Retina (tissue), 1 donor: Measurements from ENCODE around the gene RPN1.
"Not testable (repeated sequence)": the region's sequence is repeated elsewhere in the genome, so short reads cannot be mapped to it uniquely, and the experiment has no call there.

Source experiments
- DNase-seq: peaks from one replicate; pipeline ENCODE4 v3.0.0-alpha.2; 2016

The RPN1 gene

DNA sequence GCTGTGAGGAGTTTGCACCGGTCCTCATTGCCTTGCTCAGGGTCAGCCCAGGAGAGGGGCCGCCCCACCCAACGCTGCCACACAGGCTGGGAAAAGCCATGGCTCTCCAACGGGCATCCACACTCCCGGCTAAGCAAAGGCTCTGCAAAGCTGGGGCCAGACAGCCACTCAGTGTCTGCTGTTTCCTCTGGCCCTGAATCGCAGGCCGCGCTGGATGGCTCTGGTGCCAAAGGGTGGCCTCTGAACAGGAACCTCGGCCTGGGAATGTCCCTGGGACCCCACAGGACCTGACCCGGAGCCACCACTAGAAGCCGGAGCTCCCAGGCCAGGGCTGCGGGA lies 42.9 kb downstream of the RPN1 start:
- DNase-seq: no peak

DNA sequence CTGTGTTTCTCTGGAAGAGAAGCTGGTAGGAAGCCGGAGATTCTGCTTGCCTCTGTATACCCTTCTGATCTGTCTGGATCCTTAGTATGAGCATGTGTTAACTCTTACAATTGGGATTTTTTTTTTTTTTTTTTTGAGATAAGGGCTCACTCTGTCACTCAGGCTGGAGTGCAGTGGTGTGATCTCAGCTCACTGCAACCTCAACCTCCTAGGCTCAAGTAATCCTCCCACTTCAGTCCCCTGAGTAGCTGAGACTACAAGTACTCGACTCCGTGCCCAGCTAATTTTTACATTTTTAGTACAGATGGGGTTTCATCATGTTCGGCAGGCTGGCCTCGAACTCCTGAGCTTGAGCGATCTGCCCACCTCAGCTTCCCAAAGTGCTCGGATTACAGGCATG lies 44.5 kb downstream of the RPN1 start:
- no peak for DNase-seq

DNA sequence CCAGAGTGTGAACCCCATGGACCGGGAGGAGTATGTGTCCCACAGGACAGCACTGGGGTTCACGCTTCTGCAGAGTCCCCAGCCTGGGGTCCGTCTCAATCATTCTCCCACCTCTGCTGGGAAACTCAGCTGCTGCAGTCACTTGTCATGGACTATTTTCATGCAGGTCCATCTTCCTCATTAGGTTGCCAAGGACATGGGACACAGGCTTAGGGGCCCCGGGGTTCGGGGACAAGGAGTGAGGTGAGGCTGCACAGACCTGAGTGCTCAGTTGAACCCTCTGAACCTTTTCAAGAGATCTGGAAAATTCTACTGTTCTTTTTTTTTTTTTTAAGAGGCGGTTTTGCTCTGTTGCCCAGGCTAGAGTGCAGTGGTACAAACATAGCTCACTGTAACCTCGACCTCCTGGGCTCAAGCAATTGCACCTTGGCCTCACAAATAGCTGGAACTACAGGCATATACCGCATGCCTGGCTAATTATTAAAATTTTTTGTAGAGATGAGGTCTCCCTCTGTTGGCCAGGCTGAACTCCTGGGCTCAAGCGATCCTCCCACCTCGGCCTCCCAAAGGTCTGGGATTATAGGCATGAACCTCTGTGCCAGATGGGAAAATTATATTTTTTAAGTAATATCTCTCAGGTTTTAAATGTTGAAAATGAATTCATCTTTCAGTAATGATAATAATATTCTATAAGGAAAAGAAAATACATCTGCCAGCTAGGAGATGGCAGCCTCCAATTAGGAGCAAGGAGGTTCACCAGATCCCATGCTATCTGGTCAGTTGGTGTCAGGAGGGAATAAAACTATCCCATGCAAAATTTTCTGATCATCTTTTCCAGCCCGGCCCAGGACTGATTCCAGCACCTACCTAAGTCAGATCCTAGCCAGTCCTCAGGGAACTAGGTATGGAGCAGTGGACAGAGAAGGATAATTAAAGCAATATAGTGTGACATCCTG lies 45.2 kb downstream of the RPN1 start:
- no peak for DNase-seq

DNA sequence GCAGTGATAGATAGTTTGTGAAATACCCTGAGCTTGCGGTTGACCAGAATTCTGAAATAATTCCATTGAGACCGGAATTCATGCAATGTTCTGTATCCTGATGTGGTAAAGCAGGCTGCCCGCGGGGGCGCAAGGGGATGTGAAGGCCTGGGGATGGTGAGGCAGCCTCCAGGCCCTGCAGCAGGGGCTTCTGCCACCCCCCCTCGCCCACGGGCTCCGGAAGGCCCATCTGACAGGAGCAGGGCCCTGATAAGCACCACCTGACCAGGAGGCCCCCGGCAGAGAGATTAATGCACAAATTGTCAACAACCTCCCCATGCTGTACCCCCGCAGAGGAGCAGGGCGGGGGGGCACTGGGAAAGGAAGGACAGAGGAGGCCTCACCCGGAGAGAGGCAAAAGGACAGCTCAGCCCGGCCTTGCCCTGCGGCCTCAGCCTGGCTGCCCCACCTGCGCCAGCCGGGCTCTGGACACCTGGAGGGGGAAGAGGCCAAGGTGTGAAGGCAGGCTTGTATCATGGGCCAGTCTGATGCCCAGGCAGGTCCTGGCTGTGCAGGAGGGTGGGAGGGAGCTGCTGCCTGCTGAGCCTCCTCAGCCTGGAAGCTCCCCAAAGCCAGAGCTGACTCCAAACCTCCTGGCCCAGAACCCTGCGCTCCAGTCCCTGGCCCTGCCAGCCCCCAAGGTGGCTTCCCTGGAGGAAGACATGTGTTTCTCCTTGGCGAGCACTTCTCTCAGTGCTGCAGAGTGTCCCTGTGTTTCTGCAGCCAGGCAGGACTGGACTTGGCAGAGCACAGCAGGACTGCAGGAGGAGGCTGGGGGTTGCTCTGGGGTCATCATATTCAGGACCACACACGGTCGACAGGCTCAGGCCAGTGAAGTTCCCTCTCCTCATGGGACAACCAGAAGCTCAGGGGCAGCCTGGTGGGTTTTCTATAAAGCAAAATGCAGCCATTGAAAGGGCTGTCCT lies 46.5 kb downstream of the RPN1 start:
- DNase-seq: no peak

DNA sequence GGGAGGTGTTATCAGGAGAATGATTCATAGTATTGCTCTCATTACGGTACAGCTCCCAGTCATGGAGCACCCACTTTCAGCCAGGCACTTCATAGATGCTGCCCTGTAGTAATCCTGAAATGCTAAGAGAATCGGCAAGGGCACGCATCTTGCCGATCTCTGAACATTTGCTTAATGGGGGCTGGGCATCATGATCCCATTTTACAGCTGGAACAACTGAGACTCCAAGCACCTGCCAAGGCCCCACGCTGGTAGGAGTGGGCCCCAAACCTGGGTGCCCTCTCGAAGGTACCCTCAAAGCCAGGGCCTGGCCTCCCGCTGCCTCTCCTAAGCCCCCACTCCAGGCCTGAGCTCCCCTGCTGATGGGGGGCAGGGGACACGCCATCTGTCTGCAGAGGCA lies 47.3 kb downstream of the RPN1 start:
- no peak for DNase-seq

DNA sequence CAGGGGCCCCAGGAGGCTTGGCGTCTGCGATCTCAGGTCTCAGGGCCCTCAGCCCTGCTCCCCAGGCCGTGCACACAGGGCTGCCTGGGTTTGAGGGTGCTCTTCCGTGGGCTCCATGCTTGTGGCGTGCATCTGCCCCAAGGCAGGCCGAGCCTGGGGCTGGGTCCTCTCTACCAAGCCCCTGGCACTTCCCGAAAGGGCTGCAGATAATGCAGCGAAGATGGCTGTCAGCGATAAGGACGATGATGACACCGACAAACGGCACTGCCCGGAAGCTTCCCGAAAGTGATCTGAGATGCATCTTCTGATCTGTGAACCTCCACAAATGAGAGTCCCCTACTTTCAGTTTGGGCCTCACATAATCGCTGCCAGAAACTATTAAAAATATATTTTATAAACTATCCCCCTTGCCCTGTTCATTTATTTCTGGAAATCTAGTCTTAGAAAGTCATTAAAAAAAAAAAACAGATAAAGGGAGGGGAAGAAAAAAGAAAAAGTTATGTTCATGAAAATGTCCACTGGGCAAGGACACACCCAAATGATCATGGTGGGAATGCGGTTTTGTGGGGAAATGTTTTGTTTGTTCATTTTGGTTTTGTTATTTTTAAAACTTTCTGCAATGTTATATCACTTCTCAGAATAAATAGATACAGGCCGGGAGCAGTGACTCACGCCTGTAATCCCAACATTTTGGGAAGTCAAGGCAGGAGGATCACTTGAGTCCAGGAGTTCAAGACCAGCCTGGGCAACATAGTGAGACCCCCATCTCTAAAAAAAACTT lies 51.5 kb downstream of the RPN1 start:
- no peak for DNase-seq

DNA sequence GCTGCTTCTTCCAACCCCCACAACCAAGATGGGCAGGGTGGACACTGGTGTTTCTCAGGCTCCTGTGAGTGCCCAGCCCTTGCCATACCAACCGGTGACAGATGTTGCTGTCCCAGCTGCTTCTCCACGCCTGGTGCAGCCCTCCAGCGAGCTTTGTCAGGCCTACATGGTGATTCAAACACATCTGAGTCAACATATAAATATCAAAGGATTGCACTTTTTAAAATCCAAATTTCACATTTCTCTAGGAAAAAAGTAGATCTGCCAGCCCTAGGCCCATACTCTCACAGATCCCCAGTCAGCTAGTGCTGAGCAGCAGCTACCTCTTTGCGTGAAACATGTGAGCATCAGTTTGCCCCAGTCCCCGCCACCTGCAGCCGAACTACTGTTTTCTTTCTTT lies 52.7 kb downstream of the RPN1 start:
- no peak for DNase-seq

DNA sequence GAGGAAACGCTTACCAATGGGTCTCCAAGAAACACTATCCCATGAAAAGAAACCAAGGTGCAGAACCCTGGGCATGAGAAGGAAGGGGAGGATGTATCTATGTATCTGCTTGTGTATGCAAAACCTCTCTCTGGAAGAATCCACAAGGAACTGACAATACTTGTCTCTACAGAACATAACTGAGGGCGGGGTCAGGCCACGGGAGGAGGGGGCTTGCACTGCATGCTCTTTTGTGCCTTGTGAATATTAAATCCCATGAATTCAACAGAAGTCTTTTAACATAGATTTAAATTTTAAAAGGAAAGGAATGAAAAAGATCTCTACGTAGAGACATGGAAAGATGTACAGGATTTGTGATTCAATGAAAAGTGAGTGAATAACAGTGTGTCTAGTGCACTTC lies 57.8 kb downstream of the RPN1 start:
- DNase-seq: no peak

DNA sequence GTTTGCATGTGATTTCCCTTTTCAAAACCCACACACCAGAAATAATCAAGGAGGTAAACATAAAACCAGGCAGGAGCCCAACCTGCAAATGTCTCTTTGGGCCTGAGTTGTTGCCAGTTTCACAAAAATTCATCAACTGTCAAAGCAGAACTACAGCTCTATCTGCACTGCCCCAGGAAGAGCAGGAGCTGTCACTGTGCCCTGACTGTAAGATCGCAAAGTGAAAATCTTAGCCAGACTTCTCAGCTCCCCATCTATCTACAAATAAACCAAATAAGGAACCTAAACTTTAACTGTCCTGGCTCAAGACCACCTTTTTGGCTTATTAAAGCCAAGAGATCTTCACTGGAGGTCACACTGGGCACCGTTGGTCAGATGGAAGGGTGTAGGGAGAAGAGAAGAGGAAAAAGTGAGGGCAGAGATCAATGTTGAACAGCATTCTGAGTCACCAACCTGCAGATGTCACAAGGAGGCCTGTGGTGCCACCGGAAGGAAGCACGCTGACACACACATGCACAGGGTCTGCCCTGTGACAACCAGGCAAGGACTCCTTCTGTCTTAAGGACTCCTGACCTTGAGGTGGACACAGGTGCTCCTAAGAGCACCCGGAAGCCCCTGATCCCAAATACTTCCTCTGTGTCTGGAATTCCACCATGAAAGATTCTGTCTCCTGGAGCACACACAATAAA lies 58.7 kb downstream of the RPN1 start:
- no peak for DNase-seq

DNA sequence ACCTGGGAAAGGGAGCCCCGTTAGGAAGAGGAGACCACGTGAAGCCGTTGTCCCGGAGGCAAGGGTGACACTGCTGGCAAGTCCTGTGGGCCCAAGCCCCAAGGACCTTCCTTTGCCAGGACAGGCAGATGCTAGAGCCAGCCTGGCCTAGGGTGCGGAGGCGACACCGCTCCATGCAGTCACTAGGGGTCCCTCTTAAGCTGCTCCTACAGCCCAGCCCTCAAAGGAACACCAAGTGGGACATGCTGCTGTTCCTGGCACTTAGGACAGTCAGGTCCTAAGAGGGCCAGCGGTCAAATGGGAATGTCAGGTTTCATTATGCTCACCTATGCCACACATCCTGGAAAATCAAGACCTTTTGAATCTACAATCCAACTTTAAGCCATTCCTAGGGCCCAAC lies 59.7 kb downstream of the RPN1 start:
- no peak for DNase-seq

DNA sequence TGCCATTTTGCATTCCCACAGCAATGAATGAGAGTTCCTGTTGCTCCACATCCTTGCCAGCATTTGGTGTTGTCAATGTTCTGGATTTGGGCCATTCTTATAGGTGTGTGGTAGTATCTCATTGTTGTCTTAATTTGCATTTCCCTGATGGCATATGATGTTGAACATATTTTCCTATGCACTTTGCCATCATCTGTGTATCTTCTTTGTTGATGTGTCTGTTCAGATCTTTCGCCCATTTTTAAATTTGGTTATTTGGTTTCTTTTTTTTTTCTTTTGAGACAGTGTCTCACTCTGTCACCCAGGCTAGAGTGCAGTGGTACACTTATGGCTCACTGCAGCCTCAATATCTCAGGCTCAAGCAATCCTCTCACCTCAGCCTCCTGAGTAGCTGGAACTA lies 60.6 kb downstream of the RPN1 start:
- not testable (repeated sequence) for DNase-seq

DNA sequence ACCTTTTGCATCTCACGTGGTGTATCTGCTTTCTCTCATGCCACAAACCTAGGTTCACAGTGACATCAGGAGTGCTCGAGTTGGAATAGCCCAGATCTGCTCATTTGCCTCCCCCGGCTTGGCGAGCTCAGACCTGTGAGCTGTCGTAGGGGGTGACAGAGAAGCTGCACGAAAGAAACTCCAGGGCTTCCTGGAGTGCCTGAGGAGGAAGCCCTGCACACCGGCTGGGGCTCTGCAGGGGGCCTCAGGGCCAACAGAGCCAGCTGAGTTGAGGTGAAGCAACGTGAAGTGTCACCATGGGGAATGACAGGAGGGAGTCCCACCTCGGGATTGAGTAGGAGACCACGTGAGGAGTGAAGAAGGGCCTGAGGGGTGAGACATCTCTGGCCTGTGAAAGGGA lies 62.5 kb downstream of the RPN1 start:
- DNase-seq: no peak

DNA sequence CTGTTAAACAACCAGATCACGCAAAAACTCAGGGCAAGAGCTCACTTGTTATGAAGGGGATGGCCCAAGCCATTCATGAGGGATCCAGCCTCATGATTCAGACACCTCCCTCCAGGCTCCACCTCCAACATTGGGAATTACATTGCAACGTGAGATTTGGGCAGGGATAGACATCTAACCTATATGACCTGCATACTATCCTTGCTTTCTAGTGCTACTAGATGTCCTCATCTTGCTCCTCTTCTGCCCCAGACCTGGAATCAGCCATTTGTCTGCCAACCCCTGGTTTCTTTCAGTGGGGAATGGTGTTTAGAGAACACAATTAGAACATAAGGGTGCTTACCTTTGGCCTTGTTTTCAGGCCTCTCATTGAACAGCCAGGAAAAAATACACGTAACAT lies 63.2 kb downstream of the RPN1 start:
- DNase-seq: no peak

DNA sequence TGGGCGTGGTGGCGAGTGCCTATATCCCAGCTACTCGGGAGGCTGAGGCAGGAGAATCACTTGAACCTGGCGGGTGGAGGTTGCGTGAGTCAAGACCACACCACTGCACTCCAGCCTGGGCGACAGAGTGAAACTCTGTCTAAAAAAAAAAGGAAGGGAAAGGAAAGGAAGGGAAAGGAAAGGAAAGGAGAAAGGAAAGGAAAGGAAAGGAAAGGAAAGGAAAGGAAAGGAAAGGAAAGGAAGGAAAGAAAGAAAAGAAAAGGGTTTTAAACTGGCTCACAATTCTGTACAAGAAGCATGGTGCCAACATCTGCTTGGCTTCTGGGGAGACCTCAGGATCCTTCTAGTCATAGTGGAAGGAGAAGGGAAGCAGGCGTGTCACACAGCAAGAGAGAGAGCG lies 63.7 kb downstream of the RPN1 start:
- DNase-seq: not testable (repeated sequence)

DNA sequence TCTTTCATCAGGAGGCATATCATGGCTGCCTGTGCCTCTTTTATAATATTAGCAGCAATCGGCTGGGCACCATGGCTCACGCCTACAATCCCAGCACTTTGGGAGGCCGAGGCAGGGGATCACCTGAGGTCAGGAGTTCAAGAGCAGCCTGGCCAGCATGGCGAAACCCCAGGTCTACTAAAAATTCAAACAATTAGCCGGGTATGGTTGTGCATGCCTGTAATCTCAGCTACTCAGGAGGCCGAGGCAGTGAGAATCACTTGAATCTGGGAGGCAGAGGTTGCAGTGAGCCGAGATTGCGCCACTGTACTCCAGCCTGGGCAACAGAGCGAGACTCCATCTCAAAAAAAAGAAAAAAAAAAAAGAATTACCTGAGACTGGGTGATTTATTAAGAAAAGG lies 64.2 kb downstream of the RPN1 start:
- not testable (repeated sequence) for DNase-seq

DNA sequence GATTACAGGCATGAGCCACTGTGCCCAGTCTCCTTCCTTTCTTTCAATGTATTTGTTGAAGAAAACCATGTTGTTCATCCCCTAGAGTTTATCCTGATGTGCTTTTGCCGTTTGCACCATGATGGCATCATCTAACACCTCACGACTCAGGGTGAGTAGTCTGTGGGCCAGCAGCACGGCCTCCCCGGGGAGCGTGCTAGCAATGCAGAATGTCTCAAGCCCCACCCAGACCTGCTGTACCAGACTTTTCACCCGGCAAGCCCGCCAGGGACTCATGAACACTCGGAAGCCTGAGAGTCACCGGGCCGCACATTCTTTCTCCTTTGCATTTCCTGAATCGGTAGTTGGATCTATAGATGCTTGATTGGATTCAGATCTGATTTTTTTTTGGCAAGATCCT lies 64.6 kb downstream of the RPN1 start:
- no peak for DNase-seq

DNA sequence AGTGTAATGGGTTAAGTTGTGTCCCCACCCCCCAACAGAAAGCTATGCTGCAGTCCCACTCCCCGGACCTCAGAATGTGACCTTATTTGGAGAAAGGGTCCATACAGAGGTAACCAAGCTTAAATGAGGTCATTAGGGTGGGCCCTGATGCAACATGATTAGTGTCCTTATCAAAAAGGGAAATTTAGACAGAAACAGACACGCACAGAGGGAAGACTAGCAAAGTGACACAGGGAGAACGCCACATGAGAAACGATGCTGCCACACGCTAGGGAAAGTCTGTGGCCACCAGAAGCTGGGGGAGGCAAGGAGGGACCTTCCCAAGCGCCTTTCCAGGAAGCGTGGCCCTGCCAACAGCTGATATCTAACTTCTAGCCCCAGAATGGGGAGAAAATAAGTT lies 65.4 kb downstream of the RPN1 start:
- DNase-seq: no peak

DNA sequence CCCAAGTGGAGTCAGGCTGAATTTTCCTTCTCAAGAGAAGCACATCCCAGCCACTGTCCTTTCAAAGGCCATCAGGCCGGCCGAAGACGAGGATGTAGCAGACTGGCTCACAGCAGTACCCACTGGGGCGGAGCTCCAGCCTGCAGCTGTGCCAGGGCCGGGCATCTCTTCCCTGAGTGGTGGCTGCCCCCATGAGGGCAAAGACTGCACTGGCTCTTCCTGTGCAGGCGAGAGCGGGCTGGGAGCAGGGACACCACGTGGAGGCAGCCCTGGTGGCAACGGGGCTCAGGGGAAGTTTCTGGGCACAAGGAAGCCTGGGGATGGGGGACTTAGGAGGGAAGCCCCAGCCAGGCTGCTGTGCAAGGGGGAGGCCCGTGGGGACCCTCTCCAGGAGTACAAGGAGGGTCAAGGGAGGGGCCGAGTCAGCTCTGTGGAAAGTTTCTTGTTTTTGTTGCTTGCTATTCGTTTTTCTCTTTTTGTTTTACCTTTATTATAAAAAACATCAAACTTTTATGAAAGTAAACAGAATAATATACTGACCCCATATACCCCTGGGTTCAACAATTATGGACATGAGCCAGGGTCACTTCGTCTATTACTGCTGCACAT lies 66.1 kb downstream of the RPN1 start:
- DNase-seq: peak; percentile 59

DNA sequence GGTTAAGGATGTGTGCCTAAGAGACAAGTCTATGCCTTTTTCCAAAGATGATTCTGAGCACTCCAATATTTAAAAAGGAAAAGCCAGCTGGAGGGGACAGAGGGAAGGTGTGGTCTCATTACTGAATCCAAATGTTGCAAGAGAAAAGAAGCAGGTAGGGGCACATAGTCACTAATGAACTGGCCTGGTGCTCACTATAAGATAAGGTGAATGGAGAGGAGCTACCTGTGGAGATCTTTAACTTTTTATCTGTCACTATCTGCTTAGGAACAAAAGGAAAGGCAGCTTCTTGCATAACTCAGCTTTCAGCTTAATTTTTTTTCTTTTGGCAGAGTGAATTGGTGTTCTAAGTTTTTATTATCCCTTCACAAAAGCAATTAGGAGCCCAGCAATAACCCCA lies 69.1 kb downstream of the RPN1 start:
- DNase-seq: no peak

DNA sequence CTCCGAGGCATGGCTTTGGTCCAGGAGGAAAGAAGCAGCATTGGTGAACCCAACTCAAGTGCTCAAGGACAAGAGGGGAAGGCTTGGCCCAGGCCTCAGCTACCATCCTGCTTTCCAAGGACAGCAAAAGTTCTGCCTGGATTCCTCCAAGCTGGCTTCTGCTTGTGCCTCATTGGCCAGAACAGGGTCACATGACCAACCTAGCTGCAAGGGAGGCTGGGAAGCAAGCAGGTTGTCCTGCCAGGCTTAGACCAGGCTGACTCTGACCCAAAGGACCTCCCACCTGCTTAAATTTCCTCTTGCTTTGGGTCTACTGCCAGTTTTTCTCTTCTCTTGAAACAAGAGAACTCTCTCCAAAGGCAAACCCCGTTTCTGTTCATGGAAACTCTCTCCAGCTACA lies 70.7 kb downstream of the RPN1 start:
- DNase-seq: no peak

DNA sequence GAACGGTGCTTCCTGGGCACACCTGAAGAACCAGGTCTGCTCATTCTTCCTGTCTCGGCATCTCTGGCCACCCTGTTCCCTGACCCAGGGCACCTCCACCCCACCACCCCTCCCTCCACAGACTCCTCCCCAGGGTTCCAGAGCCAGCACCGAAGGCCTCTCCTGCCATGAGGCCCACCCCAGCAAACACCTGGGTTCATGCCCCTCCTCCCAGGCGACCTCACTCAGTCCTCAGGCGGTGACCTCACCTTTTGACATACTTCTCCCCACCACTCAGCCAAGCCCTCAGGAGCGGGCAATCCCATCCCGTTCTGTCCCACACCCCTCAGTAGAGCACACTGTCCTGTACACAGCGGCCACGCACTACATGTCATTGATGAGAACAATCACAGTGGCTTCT lies 72.3 kb downstream of the RPN1 start:
- no peak for DNase-seq

DNA sequence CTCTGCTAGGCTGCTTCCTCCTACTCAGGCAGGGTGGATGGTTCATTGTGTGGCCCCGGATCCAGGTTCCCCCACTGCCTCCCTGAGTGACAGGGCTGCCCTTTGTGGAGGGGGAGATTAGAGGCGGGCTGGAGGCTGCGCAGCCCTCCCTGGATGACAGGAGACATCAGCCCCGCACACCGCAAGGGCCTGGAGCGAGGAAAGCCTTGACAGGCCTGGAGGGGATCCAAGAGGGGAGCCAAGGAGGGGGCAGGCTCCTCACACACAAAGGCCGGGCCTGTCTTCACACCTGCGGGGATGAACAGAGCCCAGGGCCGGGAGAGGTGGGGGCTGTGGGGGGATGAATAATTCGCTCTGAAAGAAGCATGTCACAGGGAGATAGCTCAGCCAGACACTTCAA lies 72.9 kb downstream of the RPN1 start:
- peak; percentile 56 for DNase-seq
